ENCODE measurements around the gene VMP1. TPM values are rescaled to one million over a fixed set of nuclear protein-coding genes. Genes with fewer than 3 reads are reported as not detected.

Gene VMP1
- polyA plus RNA-seq, 2 of the 4 experiments (the other 2 are of a cell fraction): 395 to 726 TPM

DNA sequence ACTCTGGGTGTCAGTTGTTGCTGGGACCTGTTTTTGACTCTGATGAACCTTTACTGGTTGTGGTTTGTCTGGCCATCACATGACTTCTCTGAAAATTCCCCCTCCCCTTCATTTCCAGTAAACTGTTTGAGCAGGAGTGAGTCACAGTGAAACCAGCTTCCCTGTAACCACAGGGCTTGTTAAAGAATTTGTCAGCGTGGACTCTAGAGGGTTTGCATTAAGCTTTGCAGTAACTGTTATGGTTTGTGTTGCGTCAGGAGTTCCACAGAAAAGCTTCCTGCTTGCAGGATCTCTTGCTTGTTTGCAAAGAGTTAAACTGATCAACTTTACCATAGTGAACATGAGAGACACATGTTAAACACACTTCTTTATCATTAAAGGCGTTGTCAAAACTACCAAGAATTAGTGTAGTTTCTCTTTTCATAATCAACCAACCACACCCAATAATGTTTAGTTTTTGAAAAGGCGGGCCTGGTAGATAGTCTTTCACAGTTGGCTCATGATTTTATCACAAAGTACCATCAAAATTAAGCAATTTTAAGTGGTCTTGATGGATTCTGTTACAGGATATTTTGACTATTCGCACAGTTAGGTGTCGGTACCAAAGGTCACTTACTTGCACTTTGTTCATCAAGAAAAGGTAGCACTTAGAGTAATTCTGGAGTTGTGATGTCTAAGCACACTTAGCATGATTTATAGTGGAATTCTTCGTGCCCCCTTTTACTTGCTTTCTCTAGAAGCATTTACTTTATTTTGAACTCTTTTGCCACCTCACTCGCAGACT, 79.3 kb downstream of the VMP1 start (continued):
- no peak for TF ChIP-seq RNF2 (IDR thresholded peaks at IDR 0.05; ENCODE audit: borderline replicate concordance, low read depth)
- TF ChIP-seq SREBF2 (IDR thresholded peaks at IDR 0.05): no peak
- TF ChIP-seq POLR2A (IDR thresholded peaks at IDR 0.05; ENCODE audit: low read length): no peak
- peak; percentile 82; the same call in 1 of the 2 replicates for TF ChIP-seq TP53 (CRISPR knock-in tag; IDR thresholded peaks at IDR 0.05)
- no peak for TF ChIP-seq KDM5A (IDR thresholded peaks at IDR 0.05)
- TF ChIP-seq ZC3H11A (IDR thresholded peaks at IDR 0.05): no peak
- TF ChIP-seq, protein P1, sequence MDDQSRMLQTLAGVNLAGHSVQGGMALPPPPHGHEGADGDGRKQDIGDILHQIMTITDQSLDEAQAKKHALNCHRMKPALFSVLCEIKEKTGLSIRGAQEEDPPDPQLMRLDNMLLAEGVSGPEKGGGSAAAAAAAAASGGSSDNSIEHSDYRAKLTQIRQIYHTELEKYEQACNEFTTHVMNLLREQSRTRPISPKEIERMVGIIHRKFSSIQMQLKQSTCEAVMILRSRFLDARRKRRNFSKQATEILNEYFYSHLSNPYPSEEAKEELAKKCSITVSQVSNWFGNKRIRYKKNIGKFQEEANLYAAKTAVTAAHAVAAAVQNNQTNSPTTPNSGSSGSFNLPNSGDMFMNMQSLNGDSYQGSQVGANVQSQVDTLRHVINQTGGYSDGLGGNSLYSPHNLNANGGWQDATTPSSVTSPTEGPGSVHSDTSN (IDR thresholded peaks at IDR 0.05): peak; percentile 88
- TF ChIP-seq FOSL2 (IDR thresholded peaks at IDR 0.05): peak; percentile 98
- peak; percentile 99 for TF ChIP-seq FOSL2 (CRISPR knock-in tag; IDR thresholded peaks at IDR 0.05)
- peak; percentile 62 for TF ChIP-seq HOXB13 (CRISPR knock-in tag; IDR thresholded peaks at IDR 0.05; ENCODE audit: low read depth)
- TF ChIP-seq, protein P2, sequence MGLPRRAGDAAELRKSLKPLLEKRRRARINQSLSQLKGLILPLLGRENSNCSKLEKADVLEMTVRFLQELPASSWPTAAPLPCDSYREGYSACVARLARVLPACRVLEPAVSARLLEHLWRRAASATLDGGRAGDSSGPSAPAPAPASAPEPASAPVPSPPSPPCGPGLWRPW (IDR thresholded peaks at IDR 0.05): peak; percentile 70
- TF ChIP-seq, protein P3, sequence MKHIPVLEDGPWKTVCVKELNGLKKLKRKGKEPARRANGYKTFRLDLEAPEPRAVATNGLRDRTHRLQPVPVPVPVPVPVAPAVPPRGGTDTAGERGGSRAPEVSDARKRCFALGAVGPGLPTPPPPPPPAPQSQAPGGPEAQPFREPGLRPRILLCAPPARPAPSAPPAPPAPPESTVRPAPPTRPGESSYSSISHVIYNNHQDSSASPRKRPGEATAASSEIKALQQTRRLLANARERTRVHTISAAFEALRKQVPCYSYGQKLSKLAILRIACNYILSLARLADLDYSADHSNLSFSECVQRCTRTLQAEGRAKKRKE (CRISPR knock-in tag; IDR thresholded peaks at IDR 0.05; ENCODE audit: low read depth): peak; percentile 58
- TF ChIP-seq RAD21 (conservative IDR thresholded peaks at IDR 0.05 in 1 of 2, IDR thresholded peaks at IDR 0.05 in 1 of 2): peak; percentile 43 to 68
- no peak for TF ChIP-seq NR3C1 (IDR thresholded peaks at IDR 0.05)
- TF ChIP-seq HOXB5 (CRISPR knock-in tag; IDR thresholded peaks at IDR 0.05): peak; percentile 89
- TF ChIP-seq HDAC2 (IDR thresholded peaks at IDR 0.05): no peak
- 0 out of 2 replicates have a peak, but pooled peaks have one; percentile 3 for TF ChIP-seq BHLHE40 (IDR thresholded peaks at IDR 0.05; ENCODE audit: low read depth, low read length)
- peak; percentile 99 to 100 for TF ChIP-seq EP300 (IDR thresholded peaks at IDR 0.05)
- TF ChIP-seq, protein P4, sequence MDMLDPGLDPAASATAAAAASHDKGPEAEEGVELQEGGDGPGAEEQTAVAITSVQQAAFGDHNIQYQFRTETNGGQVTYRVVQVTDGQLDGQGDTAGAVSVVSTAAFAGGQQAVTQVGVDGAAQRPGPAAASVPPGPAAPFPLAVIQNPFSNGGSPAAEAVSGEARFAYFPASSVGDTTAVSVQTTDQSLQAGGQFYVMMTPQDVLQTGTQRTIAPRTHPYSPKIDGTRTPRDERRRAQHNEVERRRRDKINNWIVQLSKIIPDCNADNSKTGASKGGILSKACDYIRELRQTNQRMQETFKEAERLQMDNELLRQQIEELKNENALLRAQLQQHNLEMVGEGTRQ (IDR thresholded peaks at IDR 0.05): peak; percentile 94
- peak; percentile 93 for TF ChIP-seq ZNF302 (CRISPR knock-in tag; IDR thresholded peaks at IDR 0.05)
- peak; percentile 74 for TF ChIP-seq FOXS1 (CRISPR knock-in tag; IDR thresholded peaks at IDR 0.05)
- TF ChIP-seq, protein P5, sequence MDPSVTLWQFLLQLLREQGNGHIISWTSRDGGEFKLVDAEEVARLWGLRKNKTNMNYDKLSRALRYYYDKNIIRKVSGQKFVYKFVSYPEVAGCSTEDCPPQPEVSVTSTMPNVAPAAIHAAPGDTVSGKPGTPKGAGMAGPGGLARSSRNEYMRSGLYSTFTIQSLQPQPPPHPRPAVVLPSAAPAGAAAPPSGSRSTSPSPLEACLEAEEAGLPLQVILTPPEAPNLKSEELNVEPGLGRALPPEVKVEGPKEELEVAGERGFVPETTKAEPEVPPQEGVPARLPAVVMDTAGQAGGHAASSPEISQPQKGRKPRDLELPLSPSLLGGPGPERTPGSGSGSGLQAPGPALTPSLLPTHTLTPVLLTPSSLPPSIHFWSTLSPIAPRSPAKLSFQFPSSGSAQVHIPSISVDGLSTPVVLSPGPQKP (IDR thresholded peaks at IDR 0.05; ENCODE audit: low read depth, low read length): no peak
- TF ChIP-seq HOXA7 (CRISPR knock-in tag; IDR thresholded peaks at IDR 0.05): peak; percentile 88; the same call in 1 of the 2 replicates
- no peak for TF ChIP-seq KDM1A (IDR thresholded peaks at IDR 0.05; ENCODE audit: low read depth)
- TF ChIP-seq JUNB (IDR thresholded peaks at IDR 0.05): peak; percentile 99
- TF ChIP-seq CHD4 (IDR thresholded peaks at IDR 0.05; ENCODE audit: borderline replicate concordance): no peak
